PC-9 (cell line): ENCODE measurements around the gene FIBCD1. TPM values are rescaled to one million over a fixed set of nuclear protein-coding genes. Genes with fewer than 3 reads are reported as not detected.
"Not testable (repeated sequence)": the region's sequence is repeated elsewhere in the genome, so short reads cannot be mapped to it uniquely, and the experiment has no call there.

ENCODE experiments used
- BruUV-seq: library from RNA; stranded (reverse); fragments of 400-500 nt; replicated peaks from 2 replicates; lab custom pipeline; 2021; lab: Mats Ljungman, UMichigan
- CTCF ChIA-PET: fragments of 300-600 bp; sonication (Branson Sonifier 250); formaldehyde crosslinking; loops from one replicate; lab custom pipeline; 2022; ENCODE audit warnings: antibody characterized with exemption; lab: Charles Lee
- POLR2A ChIA-PET: fragments of 300-600 bp; sonication (Branson Sonifier 250); formaldehyde crosslinking; loops from one replicate; lab custom pipeline; 2022; ENCODE audit warnings: antibody characterized with exemption; ENCODE audit not compliant: unreplicated experiment; lab: Charles Lee
- DNase-seq, 2 experiments: peaks; one replicate each; pipeline versions ENCODE4 v3.0.0 to v3.0.0-alpha.2; 2015 to 2022; ENCODE audit warnings: mixed read lengths in 1 of 2
- H2AFZ ChIP-seq: fragments of 200-600 bp; sonication (generic); 2 replicates; pipeline ENCODE4 v1.8.1; 2017; ENCODE audit warnings: antibody characterized with exemption
- H3F3A ChIP-seq: fragments of 200-600 bp; sonication (generic); 2 replicates; pipeline ENCODE4 v1.8.1; 2017; ENCODE audit warnings: antibody characterized with exemption, mild to moderate bottlenecking, low read depth; ENCODE audit not compliant: insufficient read depth
- H3K27ac ChIP-seq: fragments of 200-600 bp; sonication (generic); 2 replicates; pipeline ENCODE4 v1.6.1; 2016; ENCODE audit warnings: mixed run types
- H3K27me3 ChIP-seq: fragments of 200-600 bp; sonication (generic); 2 replicates; pipeline ENCODE4 v1.6.1; 2016; ENCODE audit warnings: low read depth, mixed run types; ENCODE audit not compliant: insufficient read depth
- H3K36me3 ChIP-seq: fragments of 200-600 bp; sonication (generic); 2 replicates; pipeline ENCODE4 v1.6.1; 2016; ENCODE audit warnings: low read depth, mixed run types
- H3K4me1 ChIP-seq: fragments of 200-600 bp; sonication (generic); replicated peaks from 2 replicates; pipeline ENCODE4 v1.6.1; 2016; ENCODE audit warnings: mixed run types; ENCODE audit not compliant: insufficient read depth
- H3K4me2 ChIP-seq: fragments of 200-600 bp; sonication (generic); 2 replicates; pipeline ENCODE4 v1.6.1; 2017; ENCODE audit warnings: mixed run types
- H3K4me3 ChIP-seq: fragments of 200-600 bp; sonication (generic); 2 replicates; pipeline ENCODE4 v1.6.1; 2016; ENCODE audit warnings: mixed run types
- H3K79me2 ChIP-seq: fragments of 200-600 bp; sonication (generic); 2 replicates; pipeline ENCODE4 v1.6.1; 2017; ENCODE audit warnings: low read depth, mixed run types
- H3K9me2 ChIP-seq: fragments of 200-600 bp; sonication (generic); 2 replicates; pipeline ENCODE4 v1.8.1; 2017; ENCODE audit warnings: mild to moderate bottlenecking; ENCODE audit not compliant: insufficient read depth
- H3K9me3 ChIP-seq: fragments of 200-600 bp; sonication (generic); 2 replicates; pipeline ENCODE4 v1.8.1; 2016; ENCODE audit warnings: low read depth; ENCODE audit not compliant: insufficient read depth
- H4K20me1 ChIP-seq: fragments of 200-600 bp; sonication (generic); 2 replicates; pipeline ENCODE4 v1.8.1; 2017; ENCODE audit not compliant: insufficient read depth
- CTCF ChIP-seq: fragments of 200-600 bp; sonication (generic); conservative IDR thresholded peaks from 2 replicates; pipeline ENCODE4 v1.6.1; 2017; ENCODE audit warnings: mixed run types, antibody characterized with exemption, mild to moderate bottlenecking, moderate library complexity
- EZH2 ChIP-seq: fragments of 200-600 bp; sonication (generic); IDR thresholded peaks from 2 replicates; pipeline ENCODE4 v1.8.0; 2017; ENCODE audit warnings: antibody characterized with exemption, low read depth
- intact Hi-C: fragments of 100-400 bp; cut with micrococcal nuclease; formaldehyde crosslinking; loops from one replicate; pipeline ENCODE4 v1.10.0; 2022; ENCODE audit not compliant: unreplicated experiment
- total RNA-seq: library from RNA; stranded (reverse); gene quantifications from 2 replicates; pipeline ENCODE4 v1.2.3, GENCODE V29; 2021

The FIBCD1 gene
- total RNA-seq, 1 experiment from 2014 or later, result 2.7 TPM

- DNase-seq, H3K9me3 ChIP-seq, H2AFZ ChIP-seq, H3K79me2 ChIP-seq, H3K9me2 ChIP-seq, POLR2A ChIA-PET, BruUV-seq, H3K27ac ChIP-seq, H3F3A ChIP-seq, H3K27me3 ChIP-seq, H3K36me3 ChIP-seq, H3K4me3 ChIP-seq, H4K20me1 ChIP-seq, H3K4me1 ChIP-seq, intact Hi-C loops, H3K4me2 ChIP-seq: not testable (repeated sequence)
- CTCF ChIA-PET, result interaction anchor here (0.7 to 1.1 kb wide), 2 partner anchors 39 to 44 kb away, joined by 3 to 4 read pairs; no protein-coding TSS in a partner anchor
These were observed 29.0 kb downstream of the FIBCD1 start for GRCh38 chr9:130910041-130910440.

- Histone ChIP-seq H3K9me3 (no peaks in the 10 kb centered on the region), H3K4me3 (no peak overlapping the region), H3K4me2 (no peak overlapping the region), H3F3A (no peaks in the 10 kb centered on the region), H3K36me3 (no peaks in the 10 kb centered on the region), H2AFZ (no peak overlapping the region), H3K79me2 (no peaks in the 10 kb centered on the region), H4K20me1 (no peaks in the 10 kb centered on the region), H3K27ac (no peak overlapping the region), H3K4me1 (0 out of 2 replicates have a peak, but pooled peaks cover 4% of the 10 kb centered on the region), H3K27me3 (no peaks in the 10 kb centered on the region), H3K9me2 (no peaks in the 10 kb centered on the region)
- DNase-seq, result no peak
- ChIA-PET POLR2A (no interaction called here), CTCF (interaction anchor here (1.1 kb wide), 1 partner anchor 43 kb away, joined by 3 read pairs; no protein-coding TSS in a partner anchor)
- no TSS peak for BruUV-seq
- TF ChIP-seq EZH2, result no peak
- TF ChIP-seq CTCF, result no peak
- intact Hi-C loops, result no loop called here
These were observed 30.1 kb downstream of the FIBCD1 start for GRCh38 chr9:130908878-130909355.

GRCh38 chr9:130908146-130908877 lies 30.7 kb downstream of the FIBCD1 start:
- BruUV-seq, result no TSS peak
- DNase-seq, result no peak
- Histone ChIP-seq H3K9me2 (no peaks in the 10 kb centered on the region), H2AFZ (no peak overlapping the region), H3K9me3 (no peaks in the 10 kb centered on the region), H3F3A (no peaks in the 10 kb centered on the region), H3K79me2 (no peaks in the 10 kb centered on the region), H3K4me2 (no peak overlapping the region), H3K36me3 (no peaks in the 10 kb centered on the region), H3K27me3 (no peaks in the 10 kb centered on the region), H3K4me3 (no peak overlapping the region), H4K20me1 (no peaks in the 10 kb centered on the region), H3K4me1 (0 out of 2 replicates have a peak, but pooled peaks cover 4% of the 10 kb centered on the region), H3K27ac (no peak overlapping the region)
- TF ChIP-seq CTCF (no peak), EZH2 (no peak)
- intact Hi-C loops, result no loop called here
- ChIA-PET POLR2A (no interaction called here), CTCF (no interaction called here)
